ENCODE results near the gene AFF2.

The AFF2 gene

GRCh38 chrX:148537556-148538182, 37.3 kb downstream of the AFF2 start:
- DNase-seq, result no peak

GRCh38 chrX:148538582-148538981, 38.2 kb downstream of the AFF2 start:
- no peak for DNase-seq

- no peak for DNase-seq
Observed at GRCh38 chrX:148540114-148540513, 39.7 kb downstream of the AFF2 start.

- no peak for DNase-seq
Observed at GRCh38 chrX:148540671-148541583, 40.5 kb downstream of the AFF2 start.

- no peak for DNase-seq
Observed at GRCh38 chrX:148541584-148541940, 41.1 kb downstream of the AFF2 start.

- DNase-seq, result no peak
Observed at GRCh38 chrX:148542481-148543255, 42.3 kb downstream of the AFF2 start.

GRCh38 chrX:148552775-148553174, 52.4 kb downstream of the AFF2 start:
- DNase-seq, result no peak

- no peak for DNase-seq
Observed at GRCh38 chrX:148555101-148555500, 54.7 kb downstream of the AFF2 start.

GRCh38 chrX:148555571-148556243, 55.3 kb downstream of the AFF2 start:
- DNase-seq, result no peak

GRCh38 chrX:148556498-148556897, 56.1 kb downstream of the AFF2 start:
- DNase-seq, result no peak

GRCh38 chrX:148562846-148563245, 62.4 kb downstream of the AFF2 start:
- no peak for DNase-seq

GRCh38 chrX:148567229-148567628, 66.8 kb downstream of the AFF2 start:
- no peak for DNase-seq

- DNase-seq, result no peak
Observed at GRCh38 chrX:148567779-148568178, 67.4 kb downstream of the AFF2 start.

GRCh38 chrX:148568763-148569162, 68.3 kb downstream of the AFF2 start:
- DNase-seq, result no peak

GRCh38 chrX:148572337-148572736, 71.9 kb downstream of the AFF2 start:
- no peak for DNase-seq

- DNase-seq, result no peak
Observed at GRCh38 chrX:148573119-148573518, 72.7 kb downstream of the AFF2 start.

GRCh38 chrX:148574237-148574973, 74.0 kb downstream of the AFF2 start:
- DNase-seq, result no peak

GRCh38 chrX:148576396-148576795, 76.0 kb downstream of the AFF2 start:
- no peak for DNase-seq

- DNase-seq, result no peak
Observed at GRCh38 chrX:148577741-148578140, 77.3 kb downstream of the AFF2 start.

- DNase-seq, result no peak
Observed at GRCh38 chrX:148580016-148580415, 79.6 kb downstream of the AFF2 start.

- DNase-seq, result no peak
Observed at GRCh38 chrX:148582353-148582752, 81.9 kb downstream of the AFF2 start.

- no peak for DNase-seq
Observed at GRCh38 chrX:148588649-148589310, 88.4 kb downstream of the AFF2 start.
